WTC11 (cell line): ENCODE measurements around the gene POU2F1. TPM values are rescaled to one million over a fixed set of nuclear protein-coding genes. Genes with fewer than 3 reads are reported as not detected.
A peak's percentile ranks its signal among the peaks of the same experiment; 100 is the strongest.

ENCODE experiments used
- ATAC-seq: fragments of 200-7000 bp; cut with Tn5 transposase; 2 replicates; pipeline ENCODE4 v1.10.0; 2021; ENCODE audit warnings: mild to moderate bottlenecking, moderate library complexity
- CTCF ChIA-PET: fragments of 300-600 bp; sonication (Branson Sonifier 250); formaldehyde crosslinking; loops from one replicate; lab custom pipeline; 2021; ENCODE audit warnings: antibody characterized with exemption; lab: Charles Lee
- POLR2A ChIA-PET: fragments of 350-600 bp; sonication (Branson Sonifier 250); formaldehyde crosslinking; loops from one replicate; lab custom pipeline; 2021; ENCODE audit warnings: antibody characterized with exemption; lab: Charles Lee
- DNase-seq: peaks from one replicate; pipeline ENCODE4 v3.0.0; 2021; ENCODE audit warnings: low spot score
- H3K27ac Mint-ChIP-seq: 2 replicates; pipeline ENCODE4 v1.8.0; 2021; ENCODE audit warnings: mixed read lengths
- H3K27me3 Mint-ChIP-seq: 2 replicates; pipeline ENCODE4 v1.8.0; 2021; ENCODE audit warnings: low read depth, mild to moderate bottlenecking, moderate library complexity, mixed read lengths
- H3K36me3 Mint-ChIP-seq: 2 replicates; pipeline ENCODE4 v1.8.0; 2021; ENCODE audit warnings: mixed read lengths
- H3K4me1 Mint-ChIP-seq: 2 replicates; pipeline ENCODE4 v1.8.0; 2022; ENCODE audit warnings: mixed read lengths
- H3K4me3 Mint-ChIP-seq: 2 replicates; pipeline ENCODE4 v1.8.0; 2021; ENCODE audit warnings: mild to moderate bottlenecking, moderate library complexity, mixed read lengths
- H3K9me3 Mint-ChIP-seq: 2 replicates; pipeline ENCODE4 v1.8.0; 2021; ENCODE audit warnings: mixed read lengths
- FOXJ3 ChIP-seq: sonication (generic); formaldehyde crosslinking; IDR thresholded peaks from 2 replicates; pipeline ENCODE4 v1.9.0; 2021; ENCODE audit warnings: missing genetic modification reagents, mild to moderate bottlenecking, borderline replicate concordance
- GABPB1 ChIP-seq: sonication (generic); formaldehyde crosslinking; IDR thresholded peaks from 2 replicates; pipeline ENCODE4 v1.8.1; 2023; ENCODE audit warnings: mild to moderate bottlenecking, missing genetic modification reagents
- JAZF1 ChIP-seq: fragments of 250-450 bp; sonication (Bioruptor Pico); IDR thresholded peaks from 2 replicates; pipeline ENCODE4 v1.9.0; 2021; ENCODE audit warnings: moderate library complexity, mild to moderate bottlenecking, inconsistent platforms
- PRRX2 ChIP-seq: fragments of 250-450 bp; sonication (Bioruptor Pico); IDR thresholded peaks from 2 replicates; pipeline ENCODE4 v1.8.0; 2021; ENCODE audit warnings: mild to moderate bottlenecking
- SMAD3 ChIP-seq: sonication (generic); formaldehyde crosslinking; IDR thresholded peaks from 2 replicates; pipeline ENCODE4 v1.8.0; 2022; ENCODE audit warnings: missing genetic modification reagents, mild to moderate bottlenecking, borderline replicate concordance
- TEAD4 ChIP-seq: sonication (generic); formaldehyde crosslinking; IDR thresholded peaks from 2 replicates; pipeline ENCODE4 v1.8.0; 2022; ENCODE audit warnings: mild to moderate bottlenecking, missing genetic modification reagents
- ZNF138 ChIP-seq: sonication (generic); formaldehyde crosslinking; conservative IDR thresholded peaks from 2 replicates; pipeline ENCODE4 v1.8.1; 2022; ENCODE audit warnings: mild to moderate bottlenecking, moderate library complexity, missing genetic modification reagents
- ZNF671 ChIP-seq: fragments of 250-450 bp; sonication (Bioruptor Pico); IDR thresholded peaks from 2 replicates; pipeline ENCODE4 v1.8.0; 2021; ENCODE audit warnings: mild to moderate bottlenecking
- total RNA-seq: library from RNA; stranded (reverse); gene quantifications from 3 replicates; pipeline ENCODE4 v1.2.3, GENCODE V29; 2021
- TF ChIP-seq, protein P1 (sequence below): sonication (generic); formaldehyde crosslinking; IDR thresholded peaks from 2 replicates; pipeline ENCODE4 v1.8.1; 2022; ENCODE audit warnings: low read depth, missing genetic modification reagents, borderline replicate concordance
- TF ChIP-seq, protein P2 (sequence below): sonication (generic); formaldehyde crosslinking; IDR thresholded peaks from 2 replicates; pipeline ENCODE4 v1.8.0; 2022; ENCODE audit warnings: mild to moderate bottlenecking, missing genetic modification reagents
- TF ChIP-seq, protein P3 (sequence below): fragments of 250-450 bp; sonication (Bioruptor Pico); conservative IDR thresholded peaks from 2 replicates; pipeline ENCODE4 v1.9.0; 2021; ENCODE audit warnings: mild to moderate bottlenecking
- TF ChIP-seq, protein P4 (sequence below): fragments of 250-450 bp; sonication (Bioruptor Pico); IDR thresholded peaks from 2 replicates; pipeline ENCODE4 v1.9.0; 2021; ENCODE audit warnings: mild to moderate bottlenecking
- TF ChIP-seq, protein P5 (sequence below): sonication (generic); formaldehyde crosslinking; IDR thresholded peaks from 2 replicates; pipeline ENCODE4 v1.8.1; 2023; ENCODE audit warnings: mild to moderate bottlenecking, missing genetic modification reagents, borderline replicate concordance
- TF ChIP-seq, protein P6 (sequence below): fragments of 250-450 bp; sonication (Bioruptor Pico); IDR thresholded peaks from 2 replicates; pipeline ENCODE4 v1.9.0; 2021; ENCODE audit warnings: mild to moderate bottlenecking
- TF ChIP-seq, protein P7 (sequence below): sonication (generic); formaldehyde crosslinking; IDR thresholded peaks from 2 replicates; pipeline ENCODE4 v1.8.1; 2023; ENCODE audit warnings: mild to moderate bottlenecking, moderate library complexity, missing genetic modification reagents
- TF ChIP-seq, protein P8 (sequence below): sonication (generic); formaldehyde crosslinking; IDR thresholded peaks from 2 replicates; pipeline ENCODE4 v1.8.1; 2023; ENCODE audit warnings: mild to moderate bottlenecking, missing genetic modification reagents, moderate library complexity

Gene POU2F1
- total RNA-seq, 1 experiment from 2014 or later: 51.3 TPM

DNA sequence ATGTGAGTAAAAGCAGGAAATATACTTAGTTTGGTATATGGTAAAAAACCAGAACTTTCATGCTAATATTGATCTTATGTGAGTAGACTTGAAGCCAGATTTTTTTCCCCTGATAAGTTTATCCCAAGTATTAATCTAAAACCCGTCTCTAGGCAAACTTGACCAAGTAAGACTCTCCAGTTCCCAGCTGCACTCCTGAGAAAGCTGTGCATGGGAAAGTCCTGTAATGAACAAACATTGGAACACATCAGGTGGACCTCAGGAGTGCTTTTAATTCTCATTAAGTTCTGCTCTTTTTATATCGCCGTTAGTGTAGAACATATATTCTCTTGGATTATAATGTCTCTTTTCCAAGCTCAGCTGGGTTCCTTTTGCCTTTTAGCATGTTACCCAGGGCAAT lies 192.6 kb downstream of the POU2F1 start:
- Mint-ChIP-seq H3K36me3 (peaks cover 46% of the 10 kb centered on the region), H3K4me1 (peaks cover 18% of the 10 kb centered on the region), H3K27ac (peak overlapping the region; percentile 46; the same call in 1 of the 2 replicates), H3K9me3 (no peaks in the 10 kb centered on the region), H3K4me3 (no peak overlapping the region), H3K27me3 (no peaks in the 10 kb centered on the region)
- TF ChIP-seq, protein P1, sequence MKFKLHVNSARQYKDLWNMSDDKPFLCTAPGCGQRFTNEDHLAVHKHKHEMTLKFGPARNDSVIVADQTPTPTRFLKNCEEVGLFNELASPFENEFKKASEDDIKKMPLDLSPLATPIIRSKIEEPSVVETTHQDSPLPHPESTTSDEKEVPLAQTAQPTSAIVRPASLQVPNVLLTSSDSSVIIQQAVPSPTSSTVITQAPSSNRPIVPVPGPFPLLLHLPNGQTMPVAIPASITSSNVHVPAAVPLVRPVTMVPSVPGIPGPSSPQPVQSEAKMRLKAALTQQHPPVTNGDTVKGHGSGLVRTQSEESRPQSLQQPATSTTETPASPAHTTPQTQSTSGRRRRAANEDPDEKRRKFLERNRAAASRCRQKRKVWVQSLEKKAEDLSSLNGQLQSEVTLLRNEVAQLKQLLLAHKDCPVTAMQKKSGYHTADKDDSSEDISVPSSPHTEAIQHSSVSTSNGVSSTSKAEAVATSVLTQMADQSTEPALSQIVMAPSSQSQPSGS (CRISPR knock-in tag): no peak
- TF ChIP-seq, protein P2, sequence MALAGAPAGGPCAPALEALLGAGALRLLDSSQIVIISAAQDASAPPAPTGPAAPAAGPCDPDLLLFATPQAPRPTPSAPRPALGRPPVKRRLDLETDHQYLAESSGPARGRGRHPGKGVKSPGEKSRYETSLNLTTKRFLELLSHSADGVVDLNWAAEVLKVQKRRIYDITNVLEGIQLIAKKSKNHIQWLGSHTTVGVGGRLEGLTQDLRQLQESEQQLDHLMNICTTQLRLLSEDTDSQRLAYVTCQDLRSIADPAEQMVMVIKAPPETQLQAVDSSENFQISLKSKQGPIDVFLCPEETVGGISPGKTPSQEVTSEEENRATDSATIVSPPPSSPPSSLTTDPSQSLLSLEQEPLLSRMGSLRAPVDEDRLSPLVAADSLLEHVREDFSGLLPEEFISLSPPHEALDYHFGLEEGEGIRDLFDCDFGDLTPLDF: no peak
- TF ChIP-seq, protein P3, sequence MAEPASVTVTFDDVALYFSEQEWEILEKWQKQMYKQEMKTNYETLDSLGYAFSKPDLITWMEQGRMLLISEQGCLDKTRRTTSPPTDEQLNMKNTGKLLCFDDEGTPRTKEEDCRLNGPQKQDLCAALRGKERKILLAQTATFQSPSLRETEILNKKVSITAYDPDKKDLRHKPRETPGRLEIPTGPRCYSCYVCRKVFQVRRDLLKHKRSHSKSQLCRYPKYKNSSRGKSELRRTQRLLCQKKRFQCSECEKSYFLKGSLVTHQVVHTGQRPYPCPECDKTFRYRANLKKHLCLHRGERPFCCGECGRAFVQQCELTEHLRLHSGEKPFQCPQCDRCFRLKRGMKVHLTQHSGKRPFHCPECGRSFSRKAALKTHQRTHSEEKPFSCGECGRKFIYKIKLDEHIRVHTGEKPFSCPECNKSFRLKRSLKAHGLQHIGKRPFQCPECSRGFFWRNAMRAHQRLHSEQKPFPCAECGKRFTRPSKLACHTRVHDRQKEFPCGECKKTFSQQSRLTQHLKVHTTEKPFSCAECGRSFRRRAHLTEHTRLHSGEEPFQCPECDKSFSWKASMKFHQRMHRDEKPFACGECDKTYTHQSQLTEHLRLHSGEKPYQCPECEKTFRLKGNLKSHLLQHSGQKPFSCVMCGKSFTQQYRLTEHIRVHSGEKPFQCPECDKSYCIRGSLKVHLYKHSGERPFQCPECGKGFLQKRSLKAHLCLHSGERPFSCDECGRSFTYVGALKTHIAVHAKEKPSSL (CRISPR knock-in tag): no peak
- TF ChIP-seq, protein P4, sequence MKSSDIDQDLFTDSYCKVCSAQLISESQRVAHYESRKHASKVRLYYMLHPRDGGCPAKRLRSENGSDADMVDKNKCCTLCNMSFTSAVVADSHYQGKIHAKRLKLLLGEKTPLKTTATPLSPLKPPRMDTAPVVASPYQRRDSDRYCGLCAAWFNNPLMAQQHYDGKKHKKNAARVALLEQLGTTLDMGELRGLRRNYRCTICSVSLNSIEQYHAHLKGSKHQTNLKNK (CRISPR knock-in tag): no peak
- POLR2A ChIA-PET: no interaction called here
- no peak for DNase-seq
- no peak for ATAC-seq
- CTCF ChIA-PET: interaction anchor here (1.3 kb wide), 1 partner anchor 71 kb away, joined by 3 read pairs; no protein-coding TSS in a partner anchor

DNA sequence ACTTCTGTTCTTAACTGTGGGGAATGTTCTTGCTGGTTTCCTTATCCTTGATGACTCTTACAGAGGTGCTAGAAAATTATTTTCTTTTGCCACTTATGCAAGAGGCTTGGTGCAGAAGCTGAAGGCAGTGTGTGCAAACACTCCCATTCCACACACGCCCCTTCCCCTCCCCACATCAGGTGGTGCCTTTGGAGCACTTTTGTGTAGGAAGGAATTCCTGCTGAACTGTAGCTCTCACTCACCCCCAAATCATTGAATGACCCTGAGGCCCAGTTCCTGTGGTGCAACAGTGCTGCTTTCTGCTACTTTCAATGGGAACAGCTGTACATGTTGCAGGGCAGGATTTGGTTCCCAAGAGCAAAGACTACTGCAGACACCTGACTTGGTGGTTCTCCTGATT lies 195.8 kb downstream of the POU2F1 start:
- peaks cover 26% of the 10 kb centered on the region for H3K4me1 Mint-ChIP-seq
- H3K4me3 Mint-ChIP-seq: no peak overlapping the region
- POLR2A ChIA-PET: no interaction called here
- H3K36me3 Mint-ChIP-seq: peaks cover 44% of the 10 kb centered on the region
- TF ChIP-seq ZNF138 (CRISPR knock-in tag) (no peak), ZNF671 (CRISPR knock-in tag) (no peak), PRRX2 (no peak), GABPB1 (CRISPR knock-in tag) (no peak), JAZF1 (no peak)
- TF ChIP-seq, protein P5, sequence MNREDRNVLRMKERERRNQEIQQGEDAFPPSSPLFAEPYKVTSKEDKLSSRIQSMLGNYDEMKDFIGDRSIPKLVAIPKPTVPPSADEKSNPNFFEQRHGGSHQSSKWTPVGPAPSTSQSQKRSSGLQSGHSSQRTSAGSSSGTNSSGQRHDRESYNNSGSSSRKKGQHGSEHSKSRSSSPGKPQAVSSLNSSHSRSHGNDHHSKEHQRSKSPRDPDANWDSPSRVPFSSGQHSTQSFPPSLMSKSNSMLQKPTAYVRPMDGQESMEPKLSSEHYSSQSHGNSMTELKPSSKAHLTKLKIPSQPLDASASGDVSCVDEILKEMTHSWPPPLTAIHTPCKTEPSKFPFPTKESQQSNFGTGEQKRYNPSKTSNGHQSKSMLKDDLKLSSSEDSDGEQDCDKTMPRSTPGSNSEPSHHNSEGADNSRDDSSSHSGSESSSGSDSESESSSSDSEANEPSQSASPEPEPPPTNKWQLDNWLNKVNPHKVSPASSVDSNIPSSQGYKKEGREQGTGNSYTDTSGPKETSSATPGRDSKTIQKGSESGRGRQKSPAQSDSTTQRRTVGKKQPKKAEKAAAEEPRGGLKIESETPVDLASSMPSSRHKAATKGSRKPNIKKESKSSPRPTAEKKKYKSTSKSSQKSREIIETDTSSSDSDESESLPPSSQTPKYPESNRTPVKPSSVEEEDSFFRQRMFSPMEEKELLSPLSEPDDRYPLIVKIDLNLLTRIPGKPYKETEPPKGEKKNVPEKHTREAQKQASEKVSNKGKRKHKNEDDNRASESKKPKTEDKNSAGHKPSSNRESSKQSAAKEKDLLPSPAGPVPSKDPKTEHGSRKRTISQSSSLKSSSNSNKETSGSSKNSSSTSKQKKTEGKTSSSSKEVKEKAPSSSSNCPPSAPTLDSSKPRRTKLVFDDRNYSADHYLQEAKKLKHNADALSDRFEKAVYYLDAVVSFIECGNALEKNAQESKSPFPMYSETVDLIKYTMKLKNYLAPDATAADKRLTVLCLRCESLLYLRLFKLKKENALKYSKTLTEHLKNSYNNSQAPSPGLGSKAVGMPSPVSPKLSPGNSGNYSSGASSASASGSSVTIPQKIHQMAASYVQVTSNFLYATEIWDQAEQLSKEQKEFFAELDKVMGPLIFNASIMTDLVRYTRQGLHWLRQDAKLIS (CRISPR knock-in tag): no peak
- TF ChIP-seq, all 79 proteins: peak for 0
- ATAC-seq (peak; percentile 60), DNase-seq (no peak)
- CTCF ChIA-PET: interaction anchor here (0.5 to 1.6 kb wide), 3 partner anchors 15 to 124 kb away, joined by 3 to 6 read pairs (median 4); no protein-coding TSS in a partner anchor
- H3K27ac Mint-ChIP-seq: 0 out of 2 replicates have a peak overlapping the region, but pooled peaks have one; percentile 9
- H3K27me3 Mint-ChIP-seq: no peaks in the 10 kb centered on the region
- H3K9me3 Mint-ChIP-seq: no peaks in the 10 kb centered on the region

DNA sequence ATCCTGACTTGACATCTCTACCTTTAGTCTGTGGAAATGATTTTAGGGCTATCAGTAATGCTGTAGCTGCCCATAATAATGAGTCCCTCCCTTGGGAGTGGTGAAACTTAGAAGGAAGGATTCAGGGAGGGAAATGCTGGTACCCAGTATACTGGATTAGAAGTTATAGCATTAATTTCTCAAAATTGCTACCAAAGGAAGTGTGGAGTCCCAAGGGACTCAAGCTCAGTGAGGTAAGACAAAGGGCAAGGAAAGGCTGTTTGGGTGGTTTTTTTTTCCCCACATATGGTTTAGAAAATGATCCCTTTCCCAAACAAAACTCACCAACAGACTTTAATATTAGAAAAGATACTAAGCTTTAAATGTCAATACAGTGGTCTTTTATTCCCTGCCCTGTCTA lies 197.7 kb downstream of the POU2F1 start:
- DNase-seq (no peak), ATAC-seq (no peak)
- peaks cover 27% of the 10 kb centered on the region for H3K36me3 Mint-ChIP-seq
- CTCF ChIA-PET: interaction anchor here (1.6 kb wide), 1 partner anchor 115 kb away, joined by 3 read pairs; no protein-coding TSS in a partner anchor
- POLR2A ChIA-PET: no interaction called here
- H3K27ac Mint-ChIP-seq: no peak overlapping the region; the same call in 1 of the 2 replicates
- no peak overlapping the region for H3K4me3 Mint-ChIP-seq
- H3K9me3 Mint-ChIP-seq: no peaks in the 10 kb centered on the region
- H3K4me1 Mint-ChIP-seq: peaks cover 29% of the 10 kb centered on the region
- H3K27me3 Mint-ChIP-seq: no peaks in the 10 kb centered on the region
- TF ChIP-seq JAZF1 (no peak), FOXJ3 (no peak), SMAD3 (CRISPR knock-in tag) (no peak), PRRX2 (no peak), TEAD4 (CRISPR knock-in tag) (no peak)
- TF ChIP-seq, protein P6, sequence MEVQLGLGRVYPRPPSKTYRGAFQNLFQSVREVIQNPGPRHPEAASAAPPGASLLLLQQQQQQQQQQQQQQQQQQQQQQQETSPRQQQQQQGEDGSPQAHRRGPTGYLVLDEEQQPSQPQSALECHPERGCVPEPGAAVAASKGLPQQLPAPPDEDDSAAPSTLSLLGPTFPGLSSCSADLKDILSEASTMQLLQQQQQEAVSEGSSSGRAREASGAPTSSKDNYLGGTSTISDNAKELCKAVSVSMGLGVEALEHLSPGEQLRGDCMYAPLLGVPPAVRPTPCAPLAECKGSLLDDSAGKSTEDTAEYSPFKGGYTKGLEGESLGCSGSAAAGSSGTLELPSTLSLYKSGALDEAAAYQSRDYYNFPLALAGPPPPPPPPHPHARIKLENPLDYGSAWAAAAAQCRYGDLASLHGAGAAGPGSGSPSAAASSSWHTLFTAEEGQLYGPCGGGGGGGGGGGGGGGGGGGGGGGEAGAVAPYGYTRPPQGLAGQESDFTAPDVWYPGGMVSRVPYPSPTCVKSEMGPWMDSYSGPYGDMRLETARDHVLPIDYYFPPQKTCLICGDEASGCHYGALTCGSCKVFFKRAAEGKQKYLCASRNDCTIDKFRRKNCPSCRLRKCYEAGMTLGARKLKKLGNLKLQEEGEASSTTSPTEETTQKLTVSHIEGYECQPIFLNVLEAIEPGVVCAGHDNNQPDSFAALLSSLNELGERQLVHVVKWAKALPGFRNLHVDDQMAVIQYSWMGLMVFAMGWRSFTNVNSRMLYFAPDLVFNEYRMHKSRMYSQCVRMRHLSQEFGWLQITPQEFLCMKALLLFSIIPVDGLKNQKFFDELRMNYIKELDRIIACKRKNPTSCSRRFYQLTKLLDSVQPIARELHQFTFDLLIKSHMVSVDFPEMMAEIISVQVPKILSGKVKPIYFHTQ (CRISPR knock-in tag): no peak
- TF ChIP-seq, protein P7, sequence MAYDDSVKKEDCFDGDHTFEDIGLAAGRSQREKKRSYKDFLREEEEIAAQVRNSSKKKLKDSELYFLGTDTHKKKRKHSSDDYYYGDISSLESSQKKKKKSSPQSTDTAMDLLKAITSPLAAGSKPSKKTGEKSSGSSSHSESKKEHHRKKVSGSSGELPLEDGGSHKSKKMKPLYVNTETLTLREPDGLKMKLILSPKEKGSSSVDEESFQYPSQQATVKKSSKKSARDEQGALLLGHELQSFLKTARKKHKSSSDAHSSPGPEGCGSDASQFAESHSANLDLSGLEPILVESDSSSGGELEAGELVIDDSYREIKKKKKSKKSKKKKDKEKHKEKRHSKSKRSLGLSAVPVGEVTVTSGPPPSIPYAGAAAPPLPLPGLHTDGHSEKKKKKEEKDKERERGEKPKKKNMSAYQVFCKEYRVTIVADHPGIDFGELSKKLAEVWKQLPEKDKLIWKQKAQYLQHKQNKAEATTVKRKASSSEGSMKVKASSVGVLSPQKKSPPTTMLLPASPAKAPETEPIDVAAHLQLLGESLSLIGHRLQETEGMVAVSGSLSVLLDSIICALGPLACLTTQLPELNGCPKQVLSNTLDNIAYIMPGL: no peak
- TF ChIP-seq, protein P8, sequence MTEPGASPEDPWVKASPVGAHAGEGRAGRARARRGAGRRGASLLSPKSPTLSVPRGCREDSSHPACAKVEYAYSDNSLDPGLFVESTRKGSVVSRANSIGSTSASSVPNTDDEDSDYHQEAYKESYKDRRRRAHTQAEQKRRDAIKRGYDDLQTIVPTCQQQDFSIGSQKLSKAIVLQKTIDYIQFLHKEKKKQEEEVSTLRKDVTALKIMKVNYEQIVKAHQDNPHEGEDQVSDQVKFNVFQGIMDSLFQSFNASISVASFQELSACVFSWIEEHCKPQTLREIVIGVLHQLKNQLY (CRISPR knock-in tag): no peak
